Liver (tissue), 9 donors: ENCODE data around the gene TPPP3. TPM values are rescaled to one million over a fixed set of nuclear protein-coding genes. Genes with fewer than 3 reads are reported as not detected.

Source experiments
- DNase-seq: peaks from one replicate; pipeline ENCODE4 v3.0.0-alpha.2; 2017; ENCODE audit warnings: low spot score
- H3K27ac ChIP-seq, 2 donors: one replicate each; pipeline ENCODE4 v1.7.0; 2013; ENCODE audit warnings: inconsistent platforms in 2 of 2, low read length in 2 of 2, control low read depth in 1 of 2, low read depth in 1 of 2, mild to moderate bottlenecking in 1 of 2
- H3K27me3 ChIP-seq, 4 donors: one replicate each; pipeline versions ENCODE4 v1.6.1 to v1.7.0; 2013; ENCODE audit warnings: low read length in 3 of 4, inconsistent platforms in 1 of 4, mild to moderate bottlenecking in 1 of 4, moderate library complexity in 1 of 4; ENCODE audit not compliant: control insufficient read depth in 4 of 4, insufficient read depth in 4 of 4
- H3K36me3 ChIP-seq, 4 donors: one replicate each; pipeline versions ENCODE4 v1.6.1 to v1.7.0; 2013; ENCODE audit warnings: low read length in 3 of 4, mild to moderate bottlenecking in 3 of 4, low read depth in 1 of 4, moderate library complexity in 1 of 4; ENCODE audit not compliant: control insufficient read depth in 4 of 4, insufficient read depth in 3 of 4
- H3K4me1 ChIP-seq, 4 donors: one replicate each; pipeline versions ENCODE4 v1.6.1 to v1.7.0; 2013; ENCODE audit warnings: low read length in 3 of 4, mild to moderate bottlenecking in 3 of 4, moderate library complexity in 1 of 4; ENCODE audit not compliant: control insufficient read depth in 4 of 4, insufficient read depth in 4 of 4
- H3K4me3 ChIP-seq, 3 donors: one replicate each; pipeline versions ENCODE4 v1.6.1 to v1.7.0; 2013; ENCODE audit warnings: low read length in 3 of 3, control low read depth in 1 of 3, low read depth in 1 of 3, mild to moderate bottlenecking in 1 of 3
- H3K9ac ChIP-seq, 2 donors: one replicate each; pipeline ENCODE4 v1.7.0; 2013; ENCODE audit warnings: low read length in 2 of 2, mild to moderate bottlenecking in 2 of 2, moderate library complexity in 2 of 2, control low read depth in 1 of 2, low read depth in 1 of 2
- H3K9me3 ChIP-seq, 4 donors: one replicate each; pipeline versions ENCODE4 v1.6.1 to v1.7.0; 2013; ENCODE audit warnings: low read length in 3 of 4; ENCODE audit not compliant: control insufficient read depth in 4 of 4
- FOXA2 ChIP-seq: IDR thresholded peaks from 2 replicates; pipeline ENCODE4 v1.6.1; 2016; ENCODE audit warnings: antibody characterized with exemption
- NR2F2 ChIP-seq: IDR thresholded peaks from 2 replicates; pipeline ENCODE4 v1.6.1; 2016; ENCODE audit warnings: antibody characterized with exemption
- RXRA ChIP-seq, 2 donors: IDR thresholded peaks; 2 replicates each; pipeline ENCODE4 v1.6.1; 2017 to 2018; ENCODE audit warnings: antibody characterized with exemption in 2 of 2, mild to moderate bottlenecking in 1 of 2
- ZBTB33 ChIP-seq: IDR thresholded peaks from 2 replicates; pipeline ENCODE4 v1.6.1; 2016; ENCODE audit warnings: antibody characterized with exemption
- WGBS: extraction: QIAGEN DNeasy Blood & Tissue Kit; methylation state at CpG from one replicate; pipeline ENCODE4 v1.1.7; 2013; 5-methylcytosine and 5-hydroxymethylcytosine counted together
- polyA plus RNA-seq, 2 donors: library from polyadenylated mRNA; stranded (reverse) in 1 of 2; unstranded in 1 of 2; fragments of 200-250 nt in 1 of 2; fragments of >200 nt in 1 of 2; fragmentation: Nextera tagmentation in 1 of 2; extraction: Ambion mirVana in 1 of 2; gene quantifications; one replicate each; pipeline versions ENCODE4 v1.2.1 to v1.2.3, GENCODE V29; 2013 to 2015
- total RNA-seq, 2 donors: library from RNA; depleted of rRNA; stranded (reverse); fragments of >200 nt; gene quantifications; one replicate each; pipeline ENCODE4 v1.2.3, GENCODE V29; 2014
- TF ChIP-seq, protein P1 (sequence below): IDR thresholded peaks from 2 replicates; pipeline ENCODE4 v1.6.1; 2016; ENCODE audit warnings: antibody characterized with exemption, mild to moderate bottlenecking
- TF ChIP-seq, protein P2 (sequence below): IDR thresholded peaks from 2 replicates; pipeline ENCODE4 v1.6.1; 2016; ENCODE audit warnings: antibody characterized with exemption
- TF ChIP-seq, protein P3 (sequence below): fragments of 150-350 bp; IDR thresholded peaks from 2 replicates; pipeline ENCODE4 v1.5.1; 2017; ENCODE audit warnings: improper control_type of control experiment, low read depth, low read length; ENCODE audit not compliant: missing input control
- donor health status: healthy.
- donor health status: healthy.
- donor health status: healthy.
- donor health status: healthy.
- donor health status: healthy.

TPPP3 gene
- total and polyA plus RNA-seq, 4 donors = 0.28 to 0.84 (median 0.55) TPM

- DNase-seq = no peak
- Histone ChIP-seq H3K27ac (peak overlapping the region in 1 of 2 donors; percentile 67), H3K4me3 (peak overlapping the region; percentile 51 to 54 (median 53)), H3K9me3 (no peaks in the 10 kb centered on the region), H3K9ac (peak overlapping the region in 1 of 2 donors; percentile 33), H3K27me3 (no peaks in the 10 kb centered on the region), H3K4me1 (peaks cover 13 to 42% (median 38%) of the 10 kb centered on the region in 4 donors), H3K36me3 (peaks cover 0 to 2% (median 0%) of the 10 kb centered on the region in 4 donors)
- WGBS = 39% methylated on average over 13 of the region's 13 CpGs
- TF ChIP-seq RXRA (IDR thresholded peaks at IDR 0.05) (peak in 1 of 2 donors; percentile 10), FOXA2 (no peak), NR2F2 (peak; percentile 36), ZBTB33 (no peak)
- TF ChIP-seq, protein P1, sequence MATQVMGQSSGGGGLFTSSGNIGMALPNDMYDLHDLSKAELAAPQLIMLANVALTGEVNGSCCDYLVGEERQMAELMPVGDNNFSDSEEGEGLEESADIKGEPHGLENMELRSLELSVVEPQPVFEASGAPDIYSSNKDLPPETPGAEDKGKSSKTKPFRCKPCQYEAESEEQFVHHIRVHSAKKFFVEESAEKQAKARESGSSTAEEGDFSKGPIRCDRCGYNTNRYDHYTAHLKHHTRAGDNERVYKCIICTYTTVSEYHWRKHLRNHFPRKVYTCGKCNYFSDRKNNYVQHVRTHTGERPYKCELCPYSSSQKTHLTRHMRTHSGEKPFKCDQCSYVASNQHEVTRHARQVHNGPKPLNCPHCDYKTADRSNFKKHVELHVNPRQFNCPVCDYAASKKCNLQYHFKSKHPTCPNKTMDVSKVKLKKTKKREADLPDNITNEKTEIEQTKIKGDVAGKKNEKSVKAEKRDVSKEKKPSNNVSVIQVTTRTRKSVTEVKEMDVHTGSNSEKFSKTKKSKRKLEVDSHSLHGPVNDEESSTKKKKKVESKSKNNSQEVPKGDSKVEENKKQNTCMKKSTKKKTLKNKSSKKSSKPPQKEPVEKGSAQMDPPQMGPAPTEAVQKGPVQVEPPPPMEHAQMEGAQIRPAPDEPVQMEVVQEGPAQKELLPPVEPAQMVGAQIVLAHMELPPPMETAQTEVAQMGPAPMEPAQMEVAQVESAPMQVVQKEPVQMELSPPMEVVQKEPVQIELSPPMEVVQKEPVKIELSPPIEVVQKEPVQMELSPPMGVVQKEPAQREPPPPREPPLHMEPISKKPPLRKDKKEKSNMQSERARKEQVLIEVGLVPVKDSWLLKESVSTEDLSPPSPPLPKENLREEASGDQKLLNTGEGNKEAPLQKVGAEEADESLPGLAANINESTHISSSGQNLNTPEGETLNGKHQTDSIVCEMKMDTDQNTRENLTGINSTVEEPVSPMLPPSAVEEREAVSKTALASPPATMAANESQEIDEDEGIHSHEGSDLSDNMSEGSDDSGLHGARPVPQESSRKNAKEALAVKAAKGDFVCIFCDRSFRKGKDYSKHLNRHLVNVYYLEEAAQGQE = no peak
Measured at GRCh38 chr16:67431775-67432505, 38.6 kb upstream of the TPPP3 start.

DNA sequence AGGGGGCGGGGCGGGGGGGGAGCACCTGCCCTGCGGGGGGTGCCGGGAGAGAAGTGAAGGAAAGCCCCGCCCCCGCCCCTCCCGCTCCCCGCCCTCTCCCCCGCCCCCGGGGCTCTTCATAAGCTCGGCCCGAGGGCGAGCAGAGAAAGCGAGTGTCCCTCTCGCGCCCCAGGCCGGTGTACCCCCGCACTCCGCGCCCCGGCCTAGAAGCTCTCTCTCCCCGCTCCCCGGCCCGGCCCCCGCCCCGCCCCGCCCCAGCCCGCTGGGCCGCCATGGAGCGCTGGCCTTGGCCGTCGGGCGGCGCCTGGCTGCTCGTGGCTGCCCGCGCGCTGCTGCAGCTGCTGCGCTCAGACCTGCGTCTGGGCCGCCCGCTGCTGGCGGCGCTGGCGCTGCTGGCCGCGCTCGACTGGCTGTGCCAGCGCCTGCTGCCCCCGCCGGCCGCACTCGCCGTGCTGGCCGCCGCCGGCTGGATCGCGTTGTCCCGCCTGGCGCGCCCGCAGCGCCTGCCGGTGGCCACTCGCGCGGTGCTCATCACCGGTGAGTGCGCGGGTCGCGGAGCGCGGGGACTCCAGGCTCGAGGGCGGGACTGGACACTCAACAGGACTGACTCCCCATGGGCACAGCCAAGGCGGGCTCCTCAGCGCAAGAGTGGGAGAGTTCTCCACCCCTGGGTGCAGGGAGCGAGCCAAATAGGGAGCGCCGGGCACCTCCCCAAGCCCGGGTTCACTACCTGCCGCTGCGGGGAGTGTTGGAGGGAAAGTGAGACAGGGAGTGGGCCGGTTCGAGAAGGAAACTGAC is 37.9 kb upstream of the TPPP3 start, which contains the start of gene HSD11B2:
HSD11B2 (plus strand) TSS at position 145 of the 798 bp plus-strand sequence; CDS start at position 273, 128 bp downstream.
- H3K4me1 ChIP-seq = peaks cover 13 to 42% (median 38%) of the 10 kb centered on the region in 4 donors
- H3K9ac ChIP-seq = peak within 1 kb of the TSS in 1 of 2 donors; percentile 33
- no peaks in the 10 kb centered on the region for H3K9me3 ChIP-seq
- peak within 1 kb of the TSS; percentile 51 to 54 (median 53) for H3K4me3 ChIP-seq
- no peaks in the 10 kb centered on the region for H3K27me3 ChIP-seq
- TF ChIP-seq, protein P2, sequence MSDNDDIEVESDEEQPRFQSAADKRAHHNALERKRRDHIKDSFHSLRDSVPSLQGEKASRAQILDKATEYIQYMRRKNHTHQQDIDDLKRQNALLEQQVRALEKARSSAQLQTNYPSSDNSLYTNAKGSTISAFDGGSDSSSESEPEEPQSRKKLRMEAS = no peak
- TF ChIP-seq, protein P3, sequence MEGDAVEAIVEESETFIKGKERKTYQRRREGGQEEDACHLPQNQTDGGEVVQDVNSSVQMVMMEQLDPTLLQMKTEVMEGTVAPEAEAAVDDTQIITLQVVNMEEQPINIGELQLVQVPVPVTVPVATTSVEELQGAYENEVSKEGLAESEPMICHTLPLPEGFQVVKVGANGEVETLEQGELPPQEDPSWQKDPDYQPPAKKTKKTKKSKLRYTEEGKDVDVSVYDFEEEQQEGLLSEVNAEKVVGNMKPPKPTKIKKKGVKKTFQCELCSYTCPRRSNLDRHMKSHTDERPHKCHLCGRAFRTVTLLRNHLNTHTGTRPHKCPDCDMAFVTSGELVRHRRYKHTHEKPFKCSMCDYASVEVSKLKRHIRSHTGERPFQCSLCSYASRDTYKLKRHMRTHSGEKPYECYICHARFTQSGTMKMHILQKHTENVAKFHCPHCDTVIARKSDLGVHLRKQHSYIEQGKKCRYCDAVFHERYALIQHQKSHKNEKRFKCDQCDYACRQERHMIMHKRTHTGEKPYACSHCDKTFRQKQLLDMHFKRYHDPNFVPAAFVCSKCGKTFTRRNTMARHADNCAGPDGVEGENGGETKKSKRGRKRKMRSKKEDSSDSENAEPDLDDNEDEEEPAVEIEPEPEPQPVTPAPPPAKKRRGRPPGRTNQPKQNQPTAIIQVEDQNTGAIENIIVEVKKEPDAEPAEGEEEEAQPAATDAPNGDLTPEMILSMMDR = peak; percentile 7
- under 1% methylated on average over 87 of the region's 87 CpGs for WGBS
- H3K27ac ChIP-seq = peak within 1 kb of the TSS; percentile 64 to 80
- H3K36me3 ChIP-seq = no peaks in the 10 kb centered on the region
- peak; percentile 62 for DNase-seq
